Tibial artery (tissue), 4 donors: ENCODE results near the gene ABHD5.

ENCODE experiments used
- DNase-seq, 2 donors: peaks; one replicate each; pipeline ENCODE4 v3.0.0-alpha.2; 2019
- H3K27ac ChIP-seq, 2 donors: fragments of 200-600 bp; sonication (generic) in 1 of 2; 1 replicate in 1 of 2; 2 replicates in 1 of 2; pipeline ENCODE4 v1.5.1; 2018 to 2019; ENCODE audit warnings: mild to moderate bottlenecking in 1 of 2
- H3K27me3 ChIP-seq, 2 donors: fragments of 200-600 bp; sonication (generic) in 1 of 2; one replicate each; pipeline versions ENCODE4 v1.5.1 to v1.6.0; 2016 to 2019
- H3K36me3 ChIP-seq, 3 donors: fragments of 200-600 bp; sonication (generic) in 2 of 3; one replicate each; pipeline ENCODE4 v1.5.1; 2016 to 2019; ENCODE audit warnings: mild to moderate bottlenecking in 2 of 3
- H3K4me1 ChIP-seq, 4 donors: fragments of 200-600 bp; sonication (generic) in 2 of 4; 1 replicate in 3 of 4; 2 replicates in 1 of 4; pipeline ENCODE4 v1.5.1; 2016 to 2019
- H3K4me3 ChIP-seq, 2 donors: fragments of 200-600 bp; sonication (generic) in 1 of 2; 1 replicate in 1 of 2; 2 replicates in 1 of 2; pipeline ENCODE4 v1.5.1; 2018 to 2019; ENCODE audit warnings: mild to moderate bottlenecking in 2 of 2
- H3K9me3 ChIP-seq, 3 donors: fragments of 200-600 bp; sonication (generic) in 1 of 3; one replicate each; pipeline ENCODE4 v1.5.1; 2016 to 2019
- intact Hi-C: fragments of 100-400 bp; cut with DNase I; formaldehyde crosslinking; loops from one replicate; pipeline ENCODE4 v1.15.0; 2023; ENCODE audit warnings: low total_unique reads
- TF ChIP-seq, protein P1 (sequence below), 2 experiments: fragments of 200-600 bp in 1 of 2; fragments of 450-650 bp in 1 of 2; IDR thresholded peaks; one replicate each; pipeline ENCODE4 v1.5.1; 2017 to 2019; ENCODE audit warnings: antibody characterized with exemption in 2 of 2, mild to moderate bottlenecking in 1 of 2, moderate library complexity in 1 of 2

Gene ABHD5

DNA sequence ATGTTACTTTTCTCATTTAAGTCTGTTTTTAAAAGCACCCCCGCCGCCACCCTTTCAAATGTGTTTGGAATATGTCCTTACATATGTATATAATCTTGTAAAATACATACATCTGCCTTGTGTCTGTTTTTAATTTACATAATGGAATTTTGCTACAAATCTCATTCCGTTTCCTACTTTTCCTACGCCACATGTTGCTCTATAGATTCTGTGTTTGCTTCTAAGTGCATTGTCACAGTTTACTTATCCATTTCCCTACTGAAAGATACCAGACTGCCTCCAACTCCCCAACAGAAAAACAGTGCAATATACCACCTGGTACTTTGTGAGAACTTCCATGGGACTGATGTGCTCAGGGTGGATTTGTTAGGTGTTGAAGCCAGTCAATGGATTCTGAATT lies 70.2 kb downstream of the ABHD5 start:
- H3K4me1 ChIP-seq, result peaks cover 0 to 8% (median 3%) of the 10 kb centered on the region in 4 donors
- no peaks in the 10 kb centered on the region for H3K36me3 ChIP-seq
- intact Hi-C loops, result no loop called here
- no peak overlapping the region for H3K4me3 ChIP-seq
- no peaks in the 10 kb centered on the region for H3K27me3 ChIP-seq
- TF ChIP-seq, protein P1, sequence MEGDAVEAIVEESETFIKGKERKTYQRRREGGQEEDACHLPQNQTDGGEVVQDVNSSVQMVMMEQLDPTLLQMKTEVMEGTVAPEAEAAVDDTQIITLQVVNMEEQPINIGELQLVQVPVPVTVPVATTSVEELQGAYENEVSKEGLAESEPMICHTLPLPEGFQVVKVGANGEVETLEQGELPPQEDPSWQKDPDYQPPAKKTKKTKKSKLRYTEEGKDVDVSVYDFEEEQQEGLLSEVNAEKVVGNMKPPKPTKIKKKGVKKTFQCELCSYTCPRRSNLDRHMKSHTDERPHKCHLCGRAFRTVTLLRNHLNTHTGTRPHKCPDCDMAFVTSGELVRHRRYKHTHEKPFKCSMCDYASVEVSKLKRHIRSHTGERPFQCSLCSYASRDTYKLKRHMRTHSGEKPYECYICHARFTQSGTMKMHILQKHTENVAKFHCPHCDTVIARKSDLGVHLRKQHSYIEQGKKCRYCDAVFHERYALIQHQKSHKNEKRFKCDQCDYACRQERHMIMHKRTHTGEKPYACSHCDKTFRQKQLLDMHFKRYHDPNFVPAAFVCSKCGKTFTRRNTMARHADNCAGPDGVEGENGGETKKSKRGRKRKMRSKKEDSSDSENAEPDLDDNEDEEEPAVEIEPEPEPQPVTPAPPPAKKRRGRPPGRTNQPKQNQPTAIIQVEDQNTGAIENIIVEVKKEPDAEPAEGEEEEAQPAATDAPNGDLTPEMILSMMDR (IDR thresholded peaks at IDR 0.05), result no peak
- no peak overlapping the region for H3K27ac ChIP-seq
- no peak for DNase-seq
- H3K9me3 ChIP-seq, result no peaks in the 10 kb centered on the region

GRCh38 chr3:43762451-43762850 lies 71.7 kb downstream of the ABHD5 start:
- Histone ChIP-seq H3K4me3 (no peak overlapping the region), H3K4me1 (peaks cover 0 to 8% (median 3%) of the 10 kb centered on the region in 4 donors), H3K9me3 (no peaks in the 10 kb centered on the region), H3K27ac (no peak overlapping the region), H3K27me3 (no peaks in the 10 kb centered on the region), H3K36me3 (no peaks in the 10 kb centered on the region)
- DNase-seq, result no peak
- TF ChIP-seq, protein P1 (IDR thresholded peaks at IDR 0.05), result no peak
- intact Hi-C loops, result no loop called here

- intact Hi-C loops, result no loop called here
- DNase-seq, result no peak
- Histone ChIP-seq H3K27ac (no peak overlapping the region), H3K9me3 (no peaks in the 10 kb centered on the region), H3K27me3 (no peaks in the 10 kb centered on the region), H3K4me1 (peaks cover 0 to 13% (median 7%) of the 10 kb centered on the region in 4 donors), H3K4me3 (no peak overlapping the region), H3K36me3 (no peaks in the 10 kb centered on the region)
- TF ChIP-seq, protein P1 (IDR thresholded peaks at IDR 0.05), result no peak
Observed at GRCh38 chr3:43764056-43764455, 73.3 kb downstream of the ABHD5 start.

GRCh38 chr3:43764471-43764870 lies 73.7 kb downstream of the ABHD5 start:
- DNase-seq, result no peak
- Histone ChIP-seq H3K4me1 (peaks cover 0 to 13% (median 9%) of the 10 kb centered on the region in 4 donors), H3K27ac (no peak overlapping the region), H3K36me3 (no peaks in the 10 kb centered on the region), H3K4me3 (no peak overlapping the region), H3K27me3 (no peaks in the 10 kb centered on the region), H3K9me3 (no peaks in the 10 kb centered on the region)
- TF ChIP-seq, protein P1 (IDR thresholded peaks at IDR 0.05), result no peak
- intact Hi-C loops, result no loop called here

GRCh38 chr3:43765521-43765971 lies 74.8 kb downstream of the ABHD5 start:
- Histone ChIP-seq H3K27ac (no peak overlapping the region), H3K9me3 (no peaks in the 10 kb centered on the region), H3K36me3 (no peaks in the 10 kb centered on the region), H3K4me3 (no peak overlapping the region), H3K27me3 (no peaks in the 10 kb centered on the region), H3K4me1 (peaks cover 0 to 23% (median 19%) of the 10 kb centered on the region in 4 donors)
- DNase-seq, result peak in 1 of 2 donors; percentile 59
- intact Hi-C loops, result no loop called here
- TF ChIP-seq, protein P1 (IDR thresholded peaks at IDR 0.05), result no peak
